GM18867 (cell line): ENCODE measurements around the gene SLC46A2.

Experiments used
- ATAC-seq: cut with Tn5 transposase; IDR thresholded peaks from one replicate; pipeline ENCODE4 v1.9.1; 2021; ENCODE audit warnings: mild to moderate bottlenecking, moderate library complexity; ENCODE audit not compliant: unreplicated experiment

SLC46A2 gene

DNA sequence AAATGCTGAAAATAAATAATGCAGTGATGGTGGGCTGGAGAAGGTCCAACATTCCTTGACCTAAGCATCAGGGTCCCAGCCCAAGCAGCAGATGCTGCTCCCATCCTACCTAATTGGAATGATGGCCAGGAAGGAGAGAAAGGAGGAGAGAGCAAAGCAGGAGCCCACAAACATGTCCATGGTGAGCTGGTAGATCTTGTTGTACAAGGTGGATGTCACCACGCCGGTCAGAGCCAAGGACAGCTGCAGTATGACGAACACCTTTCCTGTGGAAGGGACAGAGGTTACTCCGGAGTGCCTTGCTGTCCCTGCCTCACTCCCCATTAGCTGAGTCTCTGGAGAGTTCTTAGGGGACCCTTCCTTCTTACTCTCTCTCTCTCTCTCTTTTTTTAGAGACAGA, 4.3 kb downstream of the SLC46A2 start:
- ATAC-seq, result no peak

- no peak for ATAC-seq
These were observed 5.4 kb downstream of the SLC46A2 start for GRCh38 chr9:112885324-112885723.

GRCh38 chr9:112884721-112885120, 6.0 kb downstream of the SLC46A2 start:
- ATAC-seq, result no peak

GRCh38 chr9:112884101-112884500, 6.6 kb downstream of the SLC46A2 start:
- no peak for ATAC-seq

GRCh38 chr9:112881331-112881730, 9.3 kb downstream of the SLC46A2 start:
- ATAC-seq, result no peak

- ATAC-seq, result no peak
These were observed 10.0 kb downstream of the SLC46A2 start for GRCh38 chr9:112880650-112881049.

DNA sequence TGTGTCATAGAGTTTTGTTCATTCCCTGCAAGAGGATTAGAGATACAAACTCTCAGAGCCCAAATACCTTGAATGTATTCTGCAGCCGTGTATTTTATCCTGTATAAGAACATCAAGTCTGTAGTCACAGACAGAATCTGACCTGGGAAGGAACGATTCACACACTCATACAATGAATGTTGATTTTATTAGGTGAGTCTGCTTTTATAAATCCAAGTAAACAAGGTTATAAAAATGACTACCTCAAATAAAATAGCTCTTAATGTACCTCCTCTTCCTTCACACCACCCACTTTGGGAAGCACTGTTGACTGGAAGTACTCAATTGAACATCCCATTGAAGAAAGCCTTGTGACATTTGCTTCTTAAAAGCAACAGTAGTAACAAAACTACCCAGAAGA, 11.9 kb downstream of the SLC46A2 start:
- no peak for ATAC-seq

DNA sequence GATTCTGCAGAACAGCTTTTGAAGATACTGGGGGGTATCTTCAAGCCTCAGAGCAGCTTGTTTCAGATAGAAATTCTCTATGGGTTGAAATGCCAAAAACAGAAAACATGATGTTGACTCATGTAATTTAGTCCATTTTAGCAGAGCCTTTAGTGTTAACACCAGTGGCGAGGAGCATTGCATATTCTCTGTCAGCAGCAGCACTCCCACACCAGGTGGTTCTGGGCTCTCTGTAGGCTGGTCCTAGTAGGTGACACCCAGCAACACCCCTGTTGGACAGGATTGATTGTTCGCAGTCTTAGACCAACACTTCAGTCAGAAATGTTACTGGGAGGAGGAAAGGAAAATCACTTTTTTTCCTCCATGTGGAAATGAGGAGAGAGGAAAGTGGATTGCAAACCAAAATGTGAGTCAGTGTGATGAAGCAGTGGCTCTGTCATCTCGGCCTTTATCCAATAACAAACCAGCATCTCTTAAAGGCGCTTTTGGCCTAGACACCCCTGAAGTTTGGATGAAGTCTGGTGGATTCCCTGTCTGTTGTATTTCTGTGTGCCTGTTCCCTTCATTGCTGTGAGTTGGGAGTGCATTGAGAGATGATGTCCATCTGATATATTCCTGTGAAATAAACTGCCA, 16.8 kb downstream of the SLC46A2 start:
- no peak for ATAC-seq

DNA sequence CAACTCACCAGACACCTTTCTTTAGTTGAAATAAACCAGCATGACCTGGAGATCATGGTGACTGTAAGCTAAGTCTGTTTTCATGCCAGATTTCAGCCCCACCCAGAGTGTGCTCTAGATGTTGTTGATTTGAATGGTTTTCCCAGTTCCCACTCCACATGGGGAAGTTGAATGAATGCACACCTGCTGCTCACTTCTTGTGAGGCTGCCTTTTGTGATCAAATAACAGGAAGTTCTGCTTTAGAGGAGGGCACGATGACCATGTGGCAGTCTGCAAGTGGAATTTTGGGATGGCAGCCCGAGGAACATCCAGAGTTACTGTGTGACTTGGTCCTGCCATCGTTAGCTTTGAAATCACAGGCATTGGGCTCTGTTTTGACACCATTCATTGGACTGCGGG, 18.7 kb downstream of the SLC46A2 start:
- ATAC-seq, result no peak

DNA sequence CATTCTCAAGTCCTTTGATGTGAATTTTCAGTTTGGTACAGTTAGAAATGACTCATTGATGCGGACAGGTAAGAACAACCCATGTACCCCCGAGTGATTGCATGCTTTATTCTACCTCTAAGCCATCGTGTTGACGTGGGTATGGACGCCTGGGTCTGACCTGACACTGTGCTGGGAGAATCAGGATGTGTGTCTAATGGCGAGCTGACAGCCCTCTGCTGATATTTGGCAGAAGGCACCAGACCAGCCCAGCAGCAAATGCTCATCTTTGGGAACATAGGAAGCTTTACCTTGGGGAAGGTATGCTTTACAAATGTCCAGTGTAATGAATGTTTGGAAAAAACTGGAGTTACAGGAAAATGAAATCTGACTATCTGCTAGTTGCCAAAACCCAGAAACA, 20.1 kb downstream of the SLC46A2 start:
- ATAC-seq, result no peak

- no peak for ATAC-seq
These were observed 20.8 kb downstream of the SLC46A2 start for GRCh38 chr9:112869917-112870316.

DNA sequence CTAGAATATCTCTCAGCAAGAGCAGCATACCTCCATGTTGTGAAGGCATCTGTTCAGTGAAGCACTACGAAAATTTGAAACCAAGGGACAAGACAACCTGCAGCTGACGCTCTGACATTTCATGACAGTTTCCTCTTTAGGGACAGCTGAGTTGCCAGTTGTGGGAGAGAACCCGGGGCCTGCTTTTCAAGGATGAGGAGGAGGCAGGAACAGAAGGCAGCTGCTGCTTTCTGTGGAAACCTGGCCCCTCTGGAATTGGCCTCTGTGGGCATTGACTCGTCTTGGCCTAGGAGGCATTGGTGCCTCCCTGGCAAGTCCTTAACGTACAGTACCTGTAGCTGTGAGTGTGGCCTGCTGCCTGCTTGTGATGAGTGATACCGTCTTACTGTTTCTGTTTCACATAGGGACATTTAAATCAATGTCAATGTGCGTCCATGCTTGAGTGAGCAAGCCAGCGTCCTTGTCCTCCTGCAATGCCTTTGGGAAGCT, 21.6 kb downstream of the SLC46A2 start:
- peak; percentile 60 for ATAC-seq

DNA sequence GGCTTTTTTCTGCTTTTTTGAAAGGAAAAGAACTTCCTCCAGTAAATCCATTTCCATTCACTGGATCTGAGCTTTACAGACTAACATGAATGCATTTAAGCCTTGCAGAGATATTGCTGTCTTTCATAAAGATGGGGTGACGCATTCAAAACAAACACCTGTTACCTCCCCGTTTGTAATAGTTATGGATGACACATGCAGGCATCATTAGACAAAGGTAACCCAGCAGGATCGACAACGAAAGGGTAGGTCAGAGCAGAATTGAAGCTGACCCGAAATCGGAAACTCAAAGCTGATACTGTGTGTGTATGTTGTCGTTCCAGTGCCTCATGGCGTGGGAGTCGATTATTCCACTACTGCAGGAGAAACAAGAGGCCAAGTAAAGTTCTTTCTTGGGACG, 22.2 kb downstream of the SLC46A2 start:
- no peak for ATAC-seq

DNA sequence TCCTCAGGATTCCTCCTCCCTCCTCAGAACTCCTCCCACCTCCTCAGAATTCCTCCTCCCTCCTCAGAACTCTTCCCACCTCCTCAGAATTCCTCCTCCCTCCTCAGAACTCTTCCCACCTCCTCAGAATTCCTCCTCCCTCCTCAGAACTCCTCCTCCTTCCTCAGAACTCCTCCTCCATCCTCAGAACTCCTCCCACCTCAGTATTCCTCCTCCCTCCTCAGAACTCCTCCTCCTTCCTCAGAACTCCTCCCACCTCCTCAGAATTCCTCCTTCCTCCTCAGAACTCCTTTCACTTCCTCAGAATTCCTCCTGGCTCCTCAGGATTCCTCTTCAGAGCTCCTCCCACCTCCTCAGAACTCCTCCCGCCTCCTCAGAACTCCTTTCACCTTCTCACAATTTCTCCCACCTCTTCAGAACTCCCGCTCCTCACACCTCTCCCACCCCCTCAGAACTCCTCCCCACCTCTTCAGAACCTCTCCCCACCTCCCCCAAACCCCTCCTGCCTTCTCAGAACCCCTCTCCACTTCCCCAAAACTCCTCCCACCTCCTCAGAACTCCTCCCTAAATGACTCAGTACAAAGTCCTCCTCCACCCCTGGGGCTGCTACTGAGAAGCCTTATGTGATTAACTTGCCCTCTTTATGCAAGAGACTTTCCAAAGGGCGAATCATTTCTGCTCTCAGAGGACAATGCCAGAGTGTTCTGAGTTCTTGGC, 23.2 kb downstream of the SLC46A2 start:
- no peak for ATAC-seq

GRCh38 chr9:112866662-112867274, 23.9 kb downstream of the SLC46A2 start:
- no peak for ATAC-seq

DNA sequence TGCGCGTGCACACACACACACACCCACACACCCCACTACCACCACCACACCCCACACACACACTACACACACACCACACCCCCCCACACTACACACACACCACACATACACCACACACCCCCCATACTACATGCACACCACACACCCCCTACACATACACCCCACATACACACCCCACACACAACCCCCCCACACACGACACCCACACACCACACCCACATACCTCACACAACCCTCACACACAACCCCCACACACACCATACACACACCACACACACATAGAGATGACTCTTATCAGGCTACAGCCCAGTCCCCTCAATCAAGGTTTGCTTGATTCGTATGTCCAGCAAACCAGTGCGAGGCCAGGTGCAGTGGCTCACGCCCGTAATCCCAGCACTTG, 25.7 kb downstream of the SLC46A2 start:
- no peak for ATAC-seq

DNA sequence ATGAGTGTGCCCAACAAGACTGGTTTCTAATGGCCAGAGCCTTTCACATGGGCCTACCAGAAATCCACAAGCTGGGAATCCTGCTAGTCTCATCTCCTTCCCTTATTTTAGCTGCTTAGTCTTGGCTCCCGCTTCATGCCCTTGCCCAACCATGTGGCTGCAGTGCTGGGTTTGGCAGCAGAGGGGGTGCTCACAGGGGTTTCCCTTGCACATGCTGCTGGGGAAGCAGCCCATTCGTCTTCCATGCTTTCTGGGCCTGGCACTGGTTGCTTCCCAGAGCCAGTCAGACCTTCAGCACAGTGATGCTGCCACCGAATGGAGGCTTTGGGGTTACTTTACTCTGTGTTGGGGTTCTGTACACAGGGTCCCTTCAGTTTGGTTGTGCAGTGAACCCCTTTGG, 26.3 kb downstream of the SLC46A2 start:
- ATAC-seq, result no peak

DNA sequence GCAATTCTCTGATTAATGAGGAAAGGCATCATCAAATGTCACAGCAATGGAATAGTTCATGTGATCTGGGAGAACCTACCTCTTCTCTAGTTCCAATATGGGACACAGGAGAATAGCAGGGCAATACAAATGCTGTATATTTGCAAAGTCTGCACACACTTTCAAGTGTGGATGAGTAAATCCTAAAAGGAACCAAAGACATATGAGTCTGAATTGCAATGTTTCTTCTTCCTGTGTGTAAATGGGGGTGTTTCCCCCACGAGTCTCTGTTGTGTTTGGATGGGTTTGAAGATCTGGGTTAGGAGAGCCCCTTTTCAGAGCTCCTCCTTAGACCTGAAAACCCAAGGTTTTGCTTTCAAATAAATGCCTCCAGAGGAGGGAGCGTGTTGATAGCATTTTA, 26.9 kb downstream of the SLC46A2 start:
- no peak for ATAC-seq

DNA sequence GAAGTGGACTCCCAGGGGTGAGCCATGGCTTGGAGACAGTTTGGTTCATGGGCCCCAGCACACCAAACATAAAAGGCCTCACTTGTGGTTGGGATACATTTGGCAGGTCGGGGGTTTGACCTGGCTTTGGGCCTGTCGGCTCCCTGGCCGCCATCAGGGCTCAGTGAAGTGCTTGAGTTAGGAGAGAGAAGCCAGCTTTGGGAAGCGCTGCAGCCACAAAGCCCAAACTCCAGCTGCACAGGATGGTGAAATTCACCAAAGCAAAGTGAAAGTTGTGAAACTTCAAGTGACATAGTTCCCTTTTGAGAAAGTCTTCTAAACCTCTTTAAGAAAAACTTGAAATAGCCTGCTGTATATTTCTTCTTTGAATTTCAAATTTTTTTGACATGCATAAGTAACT, 27.5 kb downstream of the SLC46A2 start:
- no peak for ATAC-seq

- ATAC-seq, result no peak
These were observed 28.8 kb downstream of the SLC46A2 start for GRCh38 chr9:112861638-112862555.

DNA sequence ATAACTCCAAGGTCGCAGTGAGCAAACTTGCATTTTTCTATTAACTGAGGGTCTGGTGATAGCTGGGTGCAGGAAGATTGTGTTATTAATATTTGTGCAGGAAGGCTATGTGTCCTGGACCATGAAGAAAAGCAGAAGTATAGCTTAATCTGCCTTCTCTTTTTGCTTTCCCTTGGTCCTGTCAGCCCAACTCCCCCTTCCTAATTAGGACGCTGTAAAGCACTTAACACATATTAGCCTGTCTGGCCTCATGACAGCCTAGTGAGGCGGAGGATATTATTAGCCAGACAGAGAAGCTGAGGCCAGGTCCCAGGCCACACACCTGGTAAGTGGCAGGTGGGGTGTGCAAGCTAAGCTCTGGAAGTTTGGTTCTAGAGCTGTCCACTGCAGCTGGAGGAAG, 29.5 kb downstream of the SLC46A2 start:
- no peak for ATAC-seq
